HFFc6 (cell line): ENCODE results near the gene PTCH1. TPM values are rescaled to one million over a fixed set of nuclear protein-coding genes. Genes with fewer than 3 reads are reported as not detected.

Experiments used
- DNase-seq: peaks from one replicate; pipeline ENCODE4 v3.0.0-alpha.2; 2018
- H3K27ac Mint-ChIP-seq: 2 replicates; pipeline ENCODE4 v1.8.0; 2020; ENCODE audit warnings: mild to moderate bottlenecking, mixed read lengths
- H3K27me3 Mint-ChIP-seq: 2 replicates; pipeline ENCODE4 v1.8.0; 2021; ENCODE audit warnings: mild to moderate bottlenecking, moderate library complexity, mixed read lengths; ENCODE audit not compliant: insufficient read depth
- H3K36me3 Mint-ChIP-seq: 2 replicates; pipeline ENCODE4 v1.8.0; 2021; ENCODE audit warnings: low read depth, mixed read lengths
- H3K4me1 Mint-ChIP-seq: 2 replicates; pipeline ENCODE4 v1.8.0; 2020; ENCODE audit warnings: low read depth, mixed read lengths
- H3K4me3 Mint-ChIP-seq: 2 replicates; pipeline ENCODE4 v1.8.0; 2020; ENCODE audit warnings: mild to moderate bottlenecking, moderate library complexity, mixed read lengths
- H3K9me3 Mint-ChIP-seq: 2 replicates; pipeline ENCODE4 v1.8.0; 2020; ENCODE audit warnings: mild to moderate bottlenecking, mixed read lengths
- total RNA-seq, 6 experiments: library from RNA; stranded (reverse); fragmentation: NEBNext Ultra II Directional; extraction: Animal tissue kit (Norgen Biotek cat#: 25700); gene quantifications; 2 replicates in 1 of 6; 3 replicates in 5 of 6; pipeline ENCODE4 v1.2.3, GENCODE V29; 2021
- TF ChIP-seq, protein P1 (sequence below): fragments of 200-600 bp; sonication (generic); IDR thresholded peaks from 2 replicates; pipeline ENCODE4 v1.5.0; 2021; ENCODE audit warnings: antibody characterized with exemption, mild to moderate bottlenecking

The PTCH1 gene
- total RNA-seq, 6 experiments from 2014 or later = 6.6 to 9.3 (median 7.0) TPM

DNA sequence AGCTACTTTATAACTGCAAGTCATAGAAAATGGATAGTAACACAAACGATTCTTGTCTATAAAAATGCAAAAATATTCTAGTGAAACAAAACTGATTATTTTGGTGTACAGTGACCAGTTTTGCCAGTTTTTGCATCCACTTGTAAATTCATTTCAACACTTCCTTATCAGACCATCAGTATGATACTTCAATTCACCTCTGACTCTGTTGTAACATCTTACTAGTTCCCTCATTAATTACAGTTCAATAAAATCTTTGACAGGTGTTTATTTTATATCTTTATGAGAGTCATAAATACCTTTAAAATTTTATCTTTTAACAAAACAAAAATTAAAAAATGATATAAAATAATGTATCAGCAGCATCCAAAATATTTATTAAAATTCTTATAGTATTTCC, 13.1 kb upstream of the PTCH1 start:
- Mint-ChIP-seq H3K27me3 (peaks cover 11% of the 10 kb centered on the region), H3K36me3 (no peaks in the 10 kb centered on the region), H3K4me3 (no peak overlapping the region), H3K9me3 (no peaks in the 10 kb centered on the region), H3K4me1 (no peaks in the 10 kb centered on the region), H3K27ac (no peak overlapping the region)
- TF ChIP-seq, protein P1, sequence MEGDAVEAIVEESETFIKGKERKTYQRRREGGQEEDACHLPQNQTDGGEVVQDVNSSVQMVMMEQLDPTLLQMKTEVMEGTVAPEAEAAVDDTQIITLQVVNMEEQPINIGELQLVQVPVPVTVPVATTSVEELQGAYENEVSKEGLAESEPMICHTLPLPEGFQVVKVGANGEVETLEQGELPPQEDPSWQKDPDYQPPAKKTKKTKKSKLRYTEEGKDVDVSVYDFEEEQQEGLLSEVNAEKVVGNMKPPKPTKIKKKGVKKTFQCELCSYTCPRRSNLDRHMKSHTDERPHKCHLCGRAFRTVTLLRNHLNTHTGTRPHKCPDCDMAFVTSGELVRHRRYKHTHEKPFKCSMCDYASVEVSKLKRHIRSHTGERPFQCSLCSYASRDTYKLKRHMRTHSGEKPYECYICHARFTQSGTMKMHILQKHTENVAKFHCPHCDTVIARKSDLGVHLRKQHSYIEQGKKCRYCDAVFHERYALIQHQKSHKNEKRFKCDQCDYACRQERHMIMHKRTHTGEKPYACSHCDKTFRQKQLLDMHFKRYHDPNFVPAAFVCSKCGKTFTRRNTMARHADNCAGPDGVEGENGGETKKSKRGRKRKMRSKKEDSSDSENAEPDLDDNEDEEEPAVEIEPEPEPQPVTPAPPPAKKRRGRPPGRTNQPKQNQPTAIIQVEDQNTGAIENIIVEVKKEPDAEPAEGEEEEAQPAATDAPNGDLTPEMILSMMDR = no peak
- no peak for DNase-seq

DNA sequence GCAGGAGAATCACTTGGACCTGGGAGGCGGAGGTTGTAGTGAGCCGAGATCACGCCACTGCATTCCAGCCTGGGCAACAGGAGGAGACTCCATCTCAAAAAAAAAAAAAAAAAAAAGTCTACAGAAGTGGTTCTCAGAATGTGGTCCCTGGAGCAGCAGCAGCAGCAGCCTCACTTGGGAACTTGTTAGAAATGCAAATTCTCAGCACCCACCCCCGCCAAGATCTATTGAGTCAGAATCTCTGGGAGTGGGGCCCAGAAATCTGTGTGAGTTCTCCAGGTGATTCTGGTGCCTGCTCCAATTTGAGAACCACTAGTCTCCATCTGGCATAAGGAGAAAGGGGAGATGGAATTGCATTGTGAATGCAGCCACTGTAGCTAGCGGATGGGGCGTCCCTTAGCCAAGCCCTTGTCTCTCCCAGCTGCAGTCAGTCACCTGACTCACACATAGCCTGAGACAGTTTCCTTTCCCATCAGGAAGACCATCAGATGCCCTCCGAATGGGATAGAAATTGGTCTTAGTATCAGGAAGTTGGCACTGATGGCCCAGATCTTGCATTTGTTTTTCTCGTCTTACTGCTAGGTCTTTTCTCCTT, 12.2 kb upstream of the PTCH1 start:
- TF ChIP-seq, protein P1 = no peak
- no peak for DNase-seq
- H3K27ac Mint-ChIP-seq = no peak overlapping the region

DNA sequence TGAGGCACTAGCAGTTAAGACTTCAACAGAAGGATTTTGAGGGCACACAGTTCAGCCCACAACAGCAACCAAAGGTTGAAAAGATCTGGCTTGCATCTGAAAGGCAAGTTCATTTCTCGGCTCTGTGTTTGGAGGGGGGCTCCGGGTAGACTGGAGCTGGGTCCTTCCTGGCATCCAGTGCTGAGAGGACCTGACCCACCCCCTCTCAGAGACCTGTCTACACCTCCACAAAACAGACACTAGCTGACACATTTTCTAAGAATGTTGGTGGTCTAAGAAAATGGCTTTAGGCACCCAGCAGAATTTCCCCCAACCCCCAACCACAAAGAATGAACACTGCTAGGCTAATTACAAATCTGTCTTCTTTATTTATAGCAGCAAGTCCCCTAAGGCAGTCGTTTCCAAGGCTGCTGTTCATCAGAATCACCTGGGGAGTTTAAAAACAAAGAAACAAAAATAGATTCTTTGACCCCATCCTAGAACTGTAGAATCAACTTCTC, 6.2 kb upstream of the PTCH1 start:
- Mint-ChIP-seq H3K4me3 (no peak overlapping the region), H3K4me1 (no peaks in the 10 kb centered on the region), H3K9me3 (peaks cover 7% of the 10 kb centered on the region; the same call in 1 of the 2 replicates), H3K36me3 (no peaks in the 10 kb centered on the region), H3K27ac (no peak overlapping the region), H3K27me3 (peaks cover 26% of the 10 kb centered on the region)
- TF ChIP-seq, protein P1 = no peak
- DNase-seq = no peak

More for the DNA sequence above, 12.2 kb upstream of the PTCH1 start:
- no peak overlapping the region for H3K4me3 Mint-ChIP-seq
- peaks cover 11% of the 10 kb centered on the region for H3K27me3 Mint-ChIP-seq
- H3K4me1 Mint-ChIP-seq = no peaks in the 10 kb centered on the region
- no peaks in the 10 kb centered on the region for H3K9me3 Mint-ChIP-seq
- H3K36me3 Mint-ChIP-seq = no peaks in the 10 kb centered on the region

DNA sequence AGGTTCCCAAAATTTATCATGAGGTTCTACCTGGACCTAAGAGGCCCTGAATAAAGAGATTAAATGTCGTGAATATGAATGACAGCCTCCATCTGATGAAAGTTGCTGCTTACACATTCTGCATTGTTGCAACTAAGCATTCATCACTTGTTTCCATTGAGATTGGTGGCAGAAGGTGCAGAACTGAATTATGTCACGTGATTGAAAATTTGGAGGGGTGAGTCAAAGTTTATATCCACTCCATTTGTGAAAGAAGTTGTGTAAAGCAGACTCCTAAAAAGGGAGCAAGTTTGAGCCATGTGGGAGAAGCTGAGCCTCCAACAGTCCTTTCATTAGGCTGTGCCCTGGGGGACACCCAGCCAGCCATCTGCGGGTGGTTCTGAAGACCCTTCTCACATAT, 4.9 kb upstream of the PTCH1 start:
- Mint-ChIP-seq H3K27me3 (peaks cover 27% of the 10 kb centered on the region), H3K4me3 (no peak overlapping the region), H3K9me3 (peaks cover 7% of the 10 kb centered on the region; the same call in 1 of the 2 replicates), H3K36me3 (no peaks in the 10 kb centered on the region), H3K27ac (no peak overlapping the region), H3K4me1 (peaks cover under 1% of the 10 kb centered on the region; the same call in 1 of the 2 replicates)
- DNase-seq = no peak
- TF ChIP-seq, protein P1 = no peak

DNA sequence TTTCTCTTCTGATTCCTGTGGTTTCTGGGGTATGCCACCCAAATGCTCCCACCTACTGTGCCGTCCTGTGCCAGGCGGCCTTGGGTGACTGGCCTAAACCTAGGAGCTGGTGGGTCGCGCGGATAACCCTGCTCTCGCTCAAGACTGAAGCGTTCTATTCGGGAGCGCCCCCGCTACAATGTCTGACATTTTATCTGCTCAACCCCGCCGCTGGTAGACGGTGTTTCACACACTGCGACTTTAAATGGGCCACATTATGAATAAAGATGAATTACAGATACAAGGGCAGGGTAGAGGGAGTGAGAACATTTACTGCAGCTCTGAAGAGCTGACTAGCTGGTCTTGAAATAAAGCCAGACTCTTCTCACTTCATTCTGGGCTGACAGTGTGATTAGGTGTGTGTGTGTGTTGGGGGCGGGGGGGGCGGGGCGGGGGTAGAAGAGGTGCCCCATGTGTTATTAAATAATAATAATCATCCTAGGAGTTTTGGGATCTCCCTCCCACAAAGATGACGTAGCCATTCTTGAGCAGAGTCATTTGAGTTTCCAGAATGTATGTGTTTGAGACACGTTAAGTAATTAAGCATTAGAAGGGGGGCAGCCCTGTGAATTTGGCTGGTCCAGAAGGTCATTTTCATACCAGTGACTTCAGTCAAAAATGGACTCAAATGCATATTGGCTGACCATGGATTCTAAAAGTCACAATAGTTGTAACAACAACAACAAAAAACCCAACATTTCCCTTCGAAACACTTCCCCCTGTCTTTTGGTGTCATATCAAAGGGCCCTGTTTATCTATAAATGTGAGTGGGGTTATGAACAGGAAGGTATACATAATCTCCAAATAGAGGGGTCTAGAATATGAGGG, 1.0 kb upstream of the PTCH1 start:
- Mint-ChIP-seq H3K4me1 (peaks cover 10% of the 10 kb centered on the region), H3K4me3 (peak overlapping the region; percentile 91), H3K36me3 (no peaks in the 10 kb centered on the region), H3K27ac (no peak overlapping the region), H3K27me3 (peaks cover 26% of the 10 kb centered on the region), H3K9me3 (peaks cover 7% of the 10 kb centered on the region; the same call in 1 of the 2 replicates)
- TF ChIP-seq, protein P1 = no peak
- no peak for DNase-seq
